BLaER1 (cell line): ENCODE data around the gene ARHGAP26.
A peak's percentile ranks its signal among the peaks of the same experiment; 100 is the strongest.

Experiments used
- H3K27ac ChIP-seq: shearing (Covaris generic); formaldehyde crosslinking; 2 replicates; pipeline ENCODE4 v1.8.1; 2022
- H3K27me3 ChIP-seq: shearing (Covaris generic); formaldehyde crosslinking; 2 replicates; pipeline ENCODE4 v1.8.1; 2022
- H3K36me3 ChIP-seq: shearing (Covaris generic); formaldehyde crosslinking; 2 replicates; pipeline ENCODE4 v1.8.1; 2022
- H3K4me1 ChIP-seq: shearing (Covaris generic); formaldehyde crosslinking; 2 replicates; pipeline ENCODE4 v1.8.1; 2022
- H3K4me2 ChIP-seq: shearing (Covaris generic); formaldehyde crosslinking; 2 replicates; pipeline ENCODE4 v1.8.1; 2022
- H3K4me3 ChIP-seq: shearing (Covaris generic); formaldehyde crosslinking; 2 replicates; pipeline ENCODE4 v1.8.1; 2022
- H3K9ac ChIP-seq: shearing (Covaris generic); formaldehyde crosslinking; 2 replicates; pipeline ENCODE4 v1.8.1; 2022
- H3K9me3 ChIP-seq: shearing (Covaris generic); formaldehyde crosslinking; 2 replicates; pipeline ENCODE4 v1.8.1; 2022
- H4K20me1 ChIP-seq: shearing (Covaris generic); formaldehyde crosslinking; 2 replicates; pipeline ENCODE4 v1.8.1; 2022
- Cebpa-rat ChIP-seq: shearing (Covaris generic); IDR thresholded peaks from 2 replicates; pipeline ENCODE4 v1.8.1; 2022

The ARHGAP26 gene

GRCh38 chr5:142931896-142932686, 161.9 kb downstream of the ARHGAP26 start:
- Histone ChIP-seq H3K4me1 (peaks cover 58% of the 10 kb centered on the region), H3K4me2 (no peak overlapping the region), H3K27ac (no peak overlapping the region), H3K36me3 (0 out of 2 replicates have a peak, but pooled peaks cover 6% of the 10 kb centered on the region), H3K9me3 (no peaks in the 10 kb centered on the region), H3K9ac (no peak overlapping the region), H3K27me3 (no peaks in the 10 kb centered on the region), H3K4me3 (no peak overlapping the region), H4K20me1 (no peaks in the 10 kb centered on the region)
- no peak for TF ChIP-seq Cebpa-rat

- Histone ChIP-seq H3K27ac (peak overlapping the region; percentile 36), H3K36me3 (0 out of 2 replicates have a peak, but pooled peaks cover 6% of the 10 kb centered on the region), H3K4me3 (no peak overlapping the region; the same call in 1 of the 2 replicates), H4K20me1 (no peaks in the 10 kb centered on the region), H3K27me3 (no peaks in the 10 kb centered on the region), H3K9me3 (no peaks in the 10 kb centered on the region), H3K4me2 (peak overlapping the region; percentile 76), H3K4me1 (peaks cover 57% of the 10 kb centered on the region), H3K9ac (0 out of 2 replicates have a peak overlapping the region, but pooled peaks have one; percentile 21)
- no peak for TF ChIP-seq Cebpa-rat
Measured at GRCh38 chr5:142934051-142934762, 164.0 kb downstream of the ARHGAP26 start.

GRCh38 chr5:142935014-142935413, 164.8 kb downstream of the ARHGAP26 start:
- Histone ChIP-seq H3K9ac (no peak overlapping the region), H3K9me3 (no peaks in the 10 kb centered on the region), H3K27ac (peak overlapping the region; percentile 36; the same call in 1 of the 2 replicates), H3K4me2 (peak overlapping the region; percentile 76), H3K36me3 (0 out of 2 replicates have a peak, but pooled peaks cover 6% of the 10 kb centered on the region), H3K27me3 (no peaks in the 10 kb centered on the region), H4K20me1 (no peaks in the 10 kb centered on the region), H3K4me3 (no peak overlapping the region), H3K4me1 (peaks cover 48% of the 10 kb centered on the region)
- no peak for TF ChIP-seq Cebpa-rat

- no peak overlapping the region for H3K27ac ChIP-seq
- no peak overlapping the region for H3K4me2 ChIP-seq
- H3K4me1 ChIP-seq = peaks cover 36% of the 10 kb centered on the region
- no peak overlapping the region for H3K4me3 ChIP-seq
- peaks cover 4% of the 10 kb centered on the region; the same call in 1 of the 2 replicates for H3K36me3 ChIP-seq
- no peaks in the 10 kb centered on the region for H3K27me3 ChIP-seq
- no peak overlapping the region for H3K9ac ChIP-seq
- H3K9me3 ChIP-seq = peaks cover 4% of the 10 kb centered on the region; the same call in 1 of the 2 replicates
- no peak for TF ChIP-seq Cebpa-rat
- no peaks in the 10 kb centered on the region for H4K20me1 ChIP-seq
Measured at GRCh38 chr5:142937374-142937773, 167.2 kb downstream of the ARHGAP26 start.

- no peak overlapping the region for H3K4me2 ChIP-seq
- H3K36me3 ChIP-seq = no peaks in the 10 kb centered on the region; the same call in 1 of the 2 replicates
- H3K9me3 ChIP-seq = peaks cover 4% of the 10 kb centered on the region; the same call in 1 of the 2 replicates
- H3K9ac ChIP-seq = no peak overlapping the region
- no peak for TF ChIP-seq Cebpa-rat
- H3K27me3 ChIP-seq = no peaks in the 10 kb centered on the region
- peaks cover 33% of the 10 kb centered on the region for H3K4me1 ChIP-seq
- H4K20me1 ChIP-seq = no peaks in the 10 kb centered on the region
- H3K27ac ChIP-seq = no peak overlapping the region
- no peak overlapping the region for H3K4me3 ChIP-seq
Measured at GRCh38 chr5:142938266-142938880, 168.2 kb downstream of the ARHGAP26 start.

GRCh38 chr5:142939006-142939405, 168.8 kb downstream of the ARHGAP26 start:
- no peak overlapping the region for H3K27ac ChIP-seq

GRCh38 chr5:142939884-142940283, 169.7 kb downstream of the ARHGAP26 start:
- no peak overlapping the region for H3K27ac ChIP-seq
- TF ChIP-seq Cebpa-rat = no peak
- no peaks in the 10 kb centered on the region for H4K20me1 ChIP-seq
- H3K4me1 ChIP-seq = peaks cover 18% of the 10 kb centered on the region
- H3K9ac ChIP-seq = no peak overlapping the region
- no peak overlapping the region for H3K4me2 ChIP-seq
- H3K9me3 ChIP-seq = peaks cover 4% of the 10 kb centered on the region; the same call in 1 of the 2 replicates
- no peaks in the 10 kb centered on the region for H3K27me3 ChIP-seq
- H3K36me3 ChIP-seq = no peaks in the 10 kb centered on the region; the same call in 1 of the 2 replicates
- no peak overlapping the region for H3K4me3 ChIP-seq

More at GRCh38 chr5:142939006-142939405, 168.8 kb downstream of the ARHGAP26 start:
- H3K4me3 ChIP-seq = no peak overlapping the region
- H3K4me2 ChIP-seq = no peak overlapping the region
- H3K4me1 ChIP-seq = peaks cover 26% of the 10 kb centered on the region
- TF ChIP-seq Cebpa-rat = no peak
- H3K36me3 ChIP-seq = no peaks in the 10 kb centered on the region; the same call in 1 of the 2 replicates
- no peaks in the 10 kb centered on the region for H3K27me3 ChIP-seq
- H3K9ac ChIP-seq = no peak overlapping the region
- H3K9me3 ChIP-seq = peaks cover 4% of the 10 kb centered on the region; the same call in 1 of the 2 replicates
- no peaks in the 10 kb centered on the region for H4K20me1 ChIP-seq

- Histone ChIP-seq H3K36me3 (no peaks in the 10 kb centered on the region; the same call in 1 of the 2 replicates), H4K20me1 (no peaks in the 10 kb centered on the region), H3K27ac (no peak overlapping the region), H3K4me3 (no peak overlapping the region), H3K27me3 (no peaks in the 10 kb centered on the region), H3K4me2 (no peak overlapping the region), H3K9ac (no peak overlapping the region), H3K9me3 (peaks cover 4% of the 10 kb centered on the region; the same call in 1 of the 2 replicates), H3K4me1 (peaks cover 4% of the 10 kb centered on the region)
- TF ChIP-seq Cebpa-rat = no peak
Measured at GRCh38 chr5:142941245-142941644, 171.1 kb downstream of the ARHGAP26 start.

GRCh38 chr5:142942901-142943300, 172.7 kb downstream of the ARHGAP26 start:
- no peak for TF ChIP-seq Cebpa-rat
- Histone ChIP-seq H3K9ac (no peak overlapping the region), H3K36me3 (peaks cover 3% of the 10 kb centered on the region; the same call in 1 of the 2 replicates), H3K27ac (no peak overlapping the region), H3K9me3 (peaks cover 4% of the 10 kb centered on the region; the same call in 1 of the 2 replicates), H3K27me3 (no peaks in the 10 kb centered on the region), H3K4me3 (no peak overlapping the region), H3K4me1 (no peaks in the 10 kb centered on the region), H3K4me2 (no peak overlapping the region), H4K20me1 (no peaks in the 10 kb centered on the region)
